Trophoblast cell (in vitro differentiated cells and primary cell): ENCODE measurements around the gene MAD2L2.

Experiments used
- DNase-seq, 2 donors: peaks; one replicate each; pipeline ENCODE4 v3.0.0-alpha.2; 2016
- H2AFZ ChIP-seq: 2 replicates; pipeline ENCODE4 v1.6.1; 2013; ENCODE audit warnings: low read length, moderate library complexity, mild to moderate bottlenecking; ENCODE audit not compliant: insufficient read depth, poor library complexity
- H2AK5ac ChIP-seq: 2 replicates; pipeline ENCODE4 v1.6.1; 2013; ENCODE audit warnings: mild to moderate bottlenecking, low read length
- H2BK120ac ChIP-seq: 2 replicates; pipeline ENCODE4 v1.6.1; 2013; ENCODE audit warnings: low read length, mild to moderate bottlenecking, moderate library complexity; ENCODE audit not compliant: insufficient read depth, poor library complexity
- H2BK12ac ChIP-seq: 2 replicates; pipeline ENCODE4 v1.6.1; 2013; ENCODE audit warnings: mild to moderate bottlenecking, low read length, moderate library complexity
- H2BK5ac ChIP-seq: 2 replicates; pipeline ENCODE4 v1.6.1; 2013; ENCODE audit warnings: low read length, low read depth, moderate library complexity, mild to moderate bottlenecking; ENCODE audit not compliant: poor library complexity
- H3K14ac ChIP-seq: 2 replicates; pipeline ENCODE4 v1.6.1; 2013; ENCODE audit warnings: mild to moderate bottlenecking, low read length
- H3K18ac ChIP-seq: 2 replicates; pipeline ENCODE4 v1.6.1; 2013; ENCODE audit warnings: mild to moderate bottlenecking, low read length
- H3K23ac ChIP-seq: 2 replicates; pipeline ENCODE4 v1.6.1; 2013; ENCODE audit warnings: low read length
- H3K27ac ChIP-seq: 2 replicates; pipeline ENCODE4 v1.5.1; 2013; ENCODE audit warnings: low read depth, mild to moderate bottlenecking, inconsistent platforms, low read length, moderate library complexity
- H3K27me3 ChIP-seq: 2 replicates; pipeline ENCODE4 v1.6.1; 2013; ENCODE audit warnings: inconsistent platforms, mild to moderate bottlenecking, low read length, moderate library complexity; ENCODE audit not compliant: insufficient read depth
- H3K36me3 ChIP-seq, 2 experiments: 1 replicate in 1 of 2; 2 replicates in 1 of 2; pipeline ENCODE4 v1.6.1; 2013; ENCODE audit warnings: low read length in 2 of 2, mild to moderate bottlenecking in 2 of 2, moderate library complexity in 1 of 2; ENCODE audit not compliant: insufficient read depth in 2 of 2, control insufficient read depth in 1 of 2
- H3K4ac ChIP-seq: 2 replicates; pipeline ENCODE4 v1.6.1; 2013; ENCODE audit warnings: low read depth, mild to moderate bottlenecking, low read length, moderate library complexity
- H3K4me1 ChIP-seq, 2 experiments: 1 replicate in 1 of 2; 2 replicates in 1 of 2; pipeline ENCODE4 v1.6.1; 2013; ENCODE audit warnings: low read length in 2 of 2, mild to moderate bottlenecking in 2 of 2, moderate library complexity in 1 of 2; ENCODE audit not compliant: insufficient read depth in 2 of 2, control insufficient read depth in 1 of 2
- H3K4me2 ChIP-seq: 2 replicates; pipeline ENCODE4 v1.6.1; 2013; ENCODE audit warnings: inconsistent platforms, mild to moderate bottlenecking, low read length, moderate library complexity
- H3K4me3 ChIP-seq: 2 replicates; pipeline ENCODE4 v1.5.1; 2013; ENCODE audit warnings: mild to moderate bottlenecking, low read depth, low read length, inconsistent platforms
- H3K79me1 ChIP-seq: one replicate; pipeline ENCODE4 v1.6.1; 2013; ENCODE audit warnings: low read length
- H3K79me2 ChIP-seq: 2 replicates; pipeline ENCODE4 v1.6.1; 2013; ENCODE audit warnings: low read length, mild to moderate bottlenecking; ENCODE audit not compliant: control insufficient read depth, insufficient read depth, poor library complexity
- H3K9ac ChIP-seq: 2 replicates; pipeline ENCODE4 v1.6.1; 2013; ENCODE audit warnings: mild to moderate bottlenecking, low read length
- H3K9me3 ChIP-seq: 2 replicates; pipeline ENCODE4 v1.6.1; 2013; ENCODE audit warnings: low read depth, mild to moderate bottlenecking, control low read depth, inconsistent platforms, low read length; ENCODE audit not compliant: insufficient read depth
- H4K12ac ChIP-seq: 2 replicates; pipeline ENCODE4 v1.6.1; 2013; ENCODE audit warnings: low read depth, mild to moderate bottlenecking, low read length, moderate library complexity
- H4K8ac ChIP-seq: 2 replicates; pipeline ENCODE4 v1.6.1; 2013; ENCODE audit warnings: low read depth, mild to moderate bottlenecking, low read length, moderate library complexity
- H4K91ac ChIP-seq: one replicate; pipeline ENCODE4 v1.6.1; 2013; ENCODE audit warnings: low read depth, mild to moderate bottlenecking, low read length, moderate library complexity
- WGBS: extraction: QIAGEN DNeasy Blood & Tissue Kit; methylation state at CpG from one replicate; pipeline ENCODE4 v1.1.7; 2013; ENCODE audit warnings: missing lambda C conversion rate; ENCODE audit not compliant: insufficient read length, insufficient coverage; ENCODE audit errors: extremely low coverage; 5-methylcytosine and 5-hydroxymethylcytosine counted together

MAD2L2 gene

DNA sequence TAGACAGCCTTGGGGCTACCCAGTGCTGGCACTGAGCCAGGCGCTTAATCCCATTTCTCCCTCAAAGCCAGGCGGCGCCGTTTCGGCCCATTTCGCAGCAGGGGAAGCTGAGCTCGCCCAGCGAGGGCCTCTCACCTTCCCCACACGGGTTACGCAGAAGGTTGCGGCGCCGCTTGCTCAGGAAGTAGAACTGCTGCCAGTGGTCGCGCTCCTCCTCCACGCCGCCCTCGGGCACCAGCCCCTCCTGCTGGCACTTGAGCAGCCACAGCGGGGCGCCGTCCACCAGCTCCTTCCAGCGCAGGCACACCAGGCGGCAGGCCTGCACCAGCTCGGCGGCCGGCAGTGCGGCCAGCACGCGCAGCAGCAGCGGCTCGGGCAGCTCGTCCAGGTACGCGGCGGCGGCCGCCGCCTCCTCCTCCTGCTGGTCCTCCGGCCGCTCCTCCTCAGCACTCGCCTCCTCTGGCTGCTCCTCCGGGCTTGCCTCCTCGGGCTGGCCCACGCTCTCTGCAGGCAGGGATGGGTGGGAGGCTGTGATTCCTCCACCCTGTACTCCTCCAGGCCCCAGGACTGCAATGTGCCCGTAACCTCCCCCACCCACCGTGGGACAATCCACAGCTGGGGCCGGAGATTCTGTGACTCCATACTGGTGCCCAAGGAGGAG lies 30.5 kb downstream of the MAD2L2 start:
- no CpG with 5 or more reads among the region's 47 CpGs for WGBS
- H2AFZ ChIP-seq, result no peak overlapping the region
- no peak overlapping the region for H3K23ac ChIP-seq
- H2BK5ac ChIP-seq, result no peak overlapping the region
- no peak overlapping the region for H3K4me3 ChIP-seq
- no peak overlapping the region for H4K91ac ChIP-seq
- peaks cover 6 to 16% of the 10 kb centered on the region in 2 experiments for H3K4me1 ChIP-seq
- peak overlapping the region; percentile 35 for H3K9ac ChIP-seq
- no peaks in the 10 kb centered on the region for H3K27me3 ChIP-seq
- H3K79me1 ChIP-seq, result peaks cover 12% of the 10 kb centered on the region
- H3K79me2 ChIP-seq, result peaks cover 2% of the 10 kb centered on the region
- H2BK12ac ChIP-seq, result no peak overlapping the region
- H4K8ac ChIP-seq, result no peak overlapping the region
- H3K18ac ChIP-seq, result no peak overlapping the region
- peak; percentile 83 for DNase-seq
- no peaks in the 10 kb centered on the region for H3K36me3 ChIP-seq
- H2BK120ac ChIP-seq, result no peak overlapping the region
- H3K27ac ChIP-seq, result no peak overlapping the region
- H3K4me2 ChIP-seq, result peak overlapping the region; percentile 40
- H2AK5ac ChIP-seq, result no peak overlapping the region
- peaks cover 2% of the 10 kb centered on the region for H3K9me3 ChIP-seq
- no peak overlapping the region for H4K12ac ChIP-seq
- no peak overlapping the region for H3K4ac ChIP-seq
- H3K14ac ChIP-seq, result no peak overlapping the region

DNA sequence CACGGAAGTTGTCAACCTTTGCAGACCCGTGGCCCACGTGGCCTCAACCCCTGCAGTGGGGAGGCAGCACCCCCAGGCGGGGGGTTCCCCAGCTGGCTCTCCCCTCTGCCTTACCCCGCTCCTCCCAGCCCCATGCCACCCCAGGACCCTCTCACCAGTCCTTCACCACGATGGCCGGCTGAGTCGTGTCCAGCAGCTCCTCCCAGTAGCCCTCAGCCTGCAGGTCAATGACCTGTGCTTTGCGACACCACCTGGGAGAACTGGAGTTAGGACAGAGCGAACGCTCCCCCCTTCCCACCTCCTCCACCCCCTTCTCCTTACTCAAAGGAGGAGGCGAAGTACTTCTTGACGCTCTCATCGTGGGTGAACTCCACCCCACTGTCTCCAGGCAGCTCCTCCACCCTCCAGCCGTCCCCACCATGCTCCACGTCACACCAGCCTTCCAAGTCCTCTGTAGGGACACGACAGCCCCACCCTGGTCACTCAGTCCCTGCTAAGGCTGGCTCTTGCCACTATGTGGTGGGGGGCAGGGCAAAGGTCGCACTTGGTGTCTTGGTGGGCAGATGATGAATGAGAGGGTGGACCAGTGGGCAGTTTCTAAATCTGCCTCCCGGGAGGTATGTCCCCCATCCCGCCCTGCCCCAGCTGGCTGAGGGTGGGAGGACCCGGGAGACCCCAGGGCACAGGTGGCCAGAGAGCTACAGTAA lies 31.2 kb downstream of the MAD2L2 start:
- no peak overlapping the region for H3K9ac ChIP-seq
- peaks cover 2% of the 10 kb centered on the region for H3K9me3 ChIP-seq
- H3K4me2 ChIP-seq, result no peak overlapping the region
- no peak overlapping the region for H2BK5ac ChIP-seq
- no peak overlapping the region for H2BK120ac ChIP-seq
- H4K12ac ChIP-seq, result no peak overlapping the region
- H3K18ac ChIP-seq, result no peak overlapping the region
- H2BK12ac ChIP-seq, result no peak overlapping the region
- no peak overlapping the region for H3K14ac ChIP-seq
- peaks cover 6 to 13% of the 10 kb centered on the region in 2 experiments for H3K4me1 ChIP-seq
- no peak overlapping the region for H4K8ac ChIP-seq
- H4K91ac ChIP-seq, result no peak overlapping the region
- H2AK5ac ChIP-seq, result no peak overlapping the region
- no CpG with 5 or more reads among the region's 21 CpGs for WGBS
- H3K79me2 ChIP-seq, result no peaks in the 10 kb centered on the region
- no peaks in the 10 kb centered on the region for H3K27me3 ChIP-seq
- H3K36me3 ChIP-seq, result no peaks in the 10 kb centered on the region
- H3K79me1 ChIP-seq, result peaks cover 10% of the 10 kb centered on the region
- peak overlapping the region; percentile 14 for H3K4me3 ChIP-seq
- H3K27ac ChIP-seq, result no peak overlapping the region
- no peak overlapping the region for H2AFZ ChIP-seq
- no peak for DNase-seq
- H3K23ac ChIP-seq, result no peak overlapping the region
- no peak overlapping the region for H3K4ac ChIP-seq

DNA sequence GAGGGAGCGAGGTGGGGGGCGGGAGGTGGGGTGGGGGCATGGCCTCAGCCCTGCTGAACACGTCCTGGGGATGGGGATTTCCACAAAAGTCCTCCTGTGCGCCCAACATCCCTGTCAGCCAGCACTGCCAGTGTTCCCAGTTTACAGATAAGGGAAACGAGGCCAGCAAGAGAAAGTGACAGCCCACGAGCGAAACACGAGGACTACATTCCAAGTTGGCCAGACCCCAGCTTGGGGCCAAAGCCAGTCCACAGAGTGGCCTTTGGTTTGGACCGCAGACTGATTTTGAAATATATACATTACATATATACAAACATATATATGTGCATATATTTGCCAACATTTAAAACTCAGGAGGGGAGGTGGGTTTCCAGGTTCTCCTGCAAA lies 31.7 kb downstream of the MAD2L2 start:
- no peaks in the 10 kb centered on the region for H3K27me3 ChIP-seq
- DNase-seq, result no peak
- peaks cover 6 to 13% of the 10 kb centered on the region in 2 experiments for H3K4me1 ChIP-seq
- H3K27ac ChIP-seq, result no peak overlapping the region
- H3K79me2 ChIP-seq, result no peaks in the 10 kb centered on the region
- H3K9me3 ChIP-seq, result peaks cover 2% of the 10 kb centered on the region
- no peak overlapping the region for H2AK5ac ChIP-seq
- no peak overlapping the region for H4K12ac ChIP-seq
- no peak overlapping the region for H3K9ac ChIP-seq
- no peak overlapping the region for H2BK120ac ChIP-seq
- H2AFZ ChIP-seq, result no peak overlapping the region
- no CpG with 5 or more reads among the region's 9 CpGs for WGBS
- no peak overlapping the region for H4K8ac ChIP-seq
- no peak overlapping the region for H3K4me2 ChIP-seq
- H3K36me3 ChIP-seq, result no peaks in the 10 kb centered on the region
- no peak overlapping the region for H3K18ac ChIP-seq
- H3K4me3 ChIP-seq, result no peak overlapping the region
- H3K79me1 ChIP-seq, result peaks cover 8% of the 10 kb centered on the region
- no peak overlapping the region for H4K91ac ChIP-seq
- H3K14ac ChIP-seq, result no peak overlapping the region
- no peak overlapping the region for H2BK5ac ChIP-seq
- no peak overlapping the region for H2BK12ac ChIP-seq
- no peak overlapping the region for H3K23ac ChIP-seq
- no peak overlapping the region for H3K4ac ChIP-seq

DNA sequence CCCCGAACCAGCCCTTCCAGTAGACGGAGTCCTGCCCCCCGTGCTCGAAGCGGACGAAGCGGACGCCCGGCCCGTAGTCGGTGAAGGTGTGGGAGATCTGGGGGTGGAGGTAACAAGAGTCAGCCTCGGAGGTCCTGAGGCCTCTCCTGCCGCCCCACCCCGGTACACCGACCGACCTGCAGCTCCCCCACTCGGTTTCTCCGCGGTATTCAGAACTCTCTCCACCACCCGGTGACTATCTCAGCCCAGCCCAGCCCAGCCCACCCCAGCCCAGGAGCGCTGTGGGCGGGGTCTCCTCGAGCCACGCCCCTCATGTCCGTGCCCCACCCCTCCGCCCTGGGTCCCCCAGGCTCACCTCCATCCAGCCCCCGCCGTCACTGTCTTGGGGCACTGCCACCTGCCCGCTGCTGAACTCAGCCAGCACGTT lies 32.2 kb downstream of the MAD2L2 start:
- H3K23ac ChIP-seq, result no peak overlapping the region
- no peaks in the 10 kb centered on the region for H3K27me3 ChIP-seq
- no peak overlapping the region for H3K14ac ChIP-seq
- no peak overlapping the region for H3K18ac ChIP-seq
- no peak overlapping the region for H2BK12ac ChIP-seq
- no peak overlapping the region for H2BK5ac ChIP-seq
- H3K4ac ChIP-seq, result no peak overlapping the region
- no peak overlapping the region for H3K4me2 ChIP-seq
- H4K12ac ChIP-seq, result no peak overlapping the region
- H4K8ac ChIP-seq, result no peak overlapping the region
- H4K91ac ChIP-seq, result no peak overlapping the region
- H2AFZ ChIP-seq, result no peak overlapping the region
- no peak overlapping the region for H3K9ac ChIP-seq
- H2BK120ac ChIP-seq, result no peak overlapping the region
- H3K36me3 ChIP-seq, result no peaks in the 10 kb centered on the region
- no peaks in the 10 kb centered on the region for H3K79me2 ChIP-seq
- DNase-seq, result no peak
- H3K27ac ChIP-seq, result no peak overlapping the region
- WGBS, result no CpG with 5 or more reads among the region's 30 CpGs
- peaks cover 3% of the 10 kb centered on the region for H3K79me1 ChIP-seq
- H3K4me3 ChIP-seq, result no peak overlapping the region
- H2AK5ac ChIP-seq, result no peak overlapping the region
- H3K4me1 ChIP-seq, result peaks cover 3 to 13% of the 10 kb centered on the region in 2 experiments
- H3K9me3 ChIP-seq, result peaks cover 2% of the 10 kb centered on the region
